Spinal cord (tissue), 10 donors: ENCODE measurements around the gene GRHL1. TPM values are rescaled to one million over a fixed set of nuclear protein-coding genes. Genes with fewer than 3 reads are reported as not detected.

ENCODE experiments used
- DNase-seq, 6 donors: peaks; one replicate each; pipeline versions ENCODE4 v3.0.0 to v3.0.0-alpha.2; 2013 to 2015; ENCODE audit warnings: low spot score in 6 of 6, low read depth in 4 of 6
- H3K27ac ChIP-seq: one replicate; pipeline ENCODE4 v1.5.1; 2013; ENCODE audit warnings: low read depth, low read length, control low read depth
- H3K27me3 ChIP-seq: one replicate; pipeline ENCODE4 v1.6.1; 2013; ENCODE audit warnings: low read length; ENCODE audit not compliant: control insufficient read depth, insufficient read depth
- H3K36me3 ChIP-seq: one replicate; pipeline ENCODE4 v1.6.1; 2013; ENCODE audit warnings: low read length; ENCODE audit not compliant: control insufficient read depth, insufficient read depth
- H3K4me1 ChIP-seq: one replicate; pipeline ENCODE4 v1.6.1; 2013; ENCODE audit warnings: low read length; ENCODE audit not compliant: control insufficient read depth, insufficient read depth
- H3K4me3 ChIP-seq: one replicate; pipeline ENCODE4 v1.5.1; 2013; ENCODE audit warnings: low read depth, low read length, control low read depth
- H3K9me3 ChIP-seq: one replicate; pipeline ENCODE4 v1.6.1; 2013; ENCODE audit warnings: low read length; ENCODE audit not compliant: control insufficient read depth, insufficient read depth
- WGBS: methylation state at CpG from one replicate; pipeline ENCODE4 v1.1.5; 2013; ENCODE audit warnings: missing lambda C conversion rate; ENCODE audit not compliant: insufficient coverage; 5-methylcytosine and 5-hydroxymethylcytosine counted together
- polyA plus RNA-seq, 2 donors: library from polyadenylated mRNA; unstranded; fragments of 120-200 nt; gene quantifications; one replicate each; pipeline ENCODE4 v1.2.1, GENCODE V29; 2013; ENCODE audit not compliant: insufficient read length in 2 of 2
- total RNA-seq, 2 donors: library from RNA; depleted of rRNA in 1 of 2; stranded (reverse); fragments of 120-200 nt in 1 of 2; fragments of >200 nt in 1 of 2; gene quantifications; one replicate each; pipeline versions ENCODE4 v1.2.3 to v1.2.4, GENCODE V29; 2013 to 2014
- donor health status: healthy.

Gene GRHL1
- total and polyA plus RNA-seq, 4 donors = 10.1 to 25.8 (median 12.4) TPM

DNA sequence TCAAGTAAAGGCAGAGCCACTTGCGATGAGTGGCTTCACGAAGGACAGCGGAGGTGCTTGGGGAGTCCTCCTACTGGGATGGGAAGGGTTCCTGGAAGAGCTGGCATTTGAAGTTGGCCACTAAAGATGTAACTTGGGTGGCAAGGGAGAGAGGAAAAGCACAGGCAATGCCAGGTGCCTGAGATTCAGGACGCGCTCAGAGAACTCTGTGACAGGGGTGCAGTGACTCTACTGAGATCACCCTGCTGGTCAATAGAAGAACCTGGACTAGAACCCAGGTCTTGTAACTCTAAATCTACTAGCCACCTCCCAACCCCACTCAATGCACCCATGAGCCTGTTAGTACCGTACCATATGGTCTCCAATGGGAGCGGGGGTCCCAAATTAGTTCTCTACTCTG is 5.4 kb upstream of the GRHL1 start:
- Histone ChIP-seq H3K27me3 (no peaks in the 10 kb centered on the region), H3K9me3 (no peaks in the 10 kb centered on the region), H3K27ac (no peak overlapping the region), H3K36me3 (no peaks in the 10 kb centered on the region), H3K4me3 (no peak overlapping the region), H3K4me1 (peaks cover 6% of the 10 kb centered on the region)
- no peak for DNase-seq
- WGBS = 82% methylated on average over 7 of the region's 7 CpGs

DNA sequence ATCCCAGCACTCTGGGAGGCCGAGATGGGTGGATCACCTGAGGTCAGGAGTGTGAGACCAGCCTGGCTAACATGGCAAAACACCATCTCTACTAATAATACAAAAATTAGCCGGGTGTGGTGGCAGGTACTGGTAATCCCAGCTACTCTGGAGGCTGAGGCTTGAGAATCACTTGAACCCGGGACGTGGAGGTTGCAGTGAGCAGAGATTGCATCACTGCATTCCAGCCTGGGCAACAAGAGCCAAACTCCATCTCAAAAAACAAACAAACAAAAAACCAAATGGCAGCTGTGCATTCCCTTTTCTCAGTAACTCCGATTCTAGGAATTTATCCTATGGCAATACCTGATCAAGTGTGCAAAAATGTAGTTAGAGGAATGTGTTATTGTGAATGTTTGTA is 4.7 kb upstream of the GRHL1 start:
- no peaks in the 10 kb centered on the region for H3K9me3 ChIP-seq
- no peak overlapping the region for H3K27ac ChIP-seq
- H3K4me1 ChIP-seq = peaks cover 6% of the 10 kb centered on the region
- WGBS = 86% methylated on average over 4 of the region's 5 CpGs
- DNase-seq = no peak
- H3K36me3 ChIP-seq = no peaks in the 10 kb centered on the region
- no peak overlapping the region for H3K4me3 ChIP-seq
- no peaks in the 10 kb centered on the region for H3K27me3 ChIP-seq

- Histone ChIP-seq H3K4me3 (no peak overlapping the region), H3K9me3 (no peaks in the 10 kb centered on the region), H3K27ac (no peak overlapping the region), H3K27me3 (peaks cover 3% of the 10 kb centered on the region), H3K36me3 (no peaks in the 10 kb centered on the region), H3K4me1 (peaks cover 6% of the 10 kb centered on the region)
- WGBS = 94% methylated on average over 5 of the region's 6 CpGs
- no peak for DNase-seq
Measured at GRCh38 chr2:9948721-9949120, 2.8 kb upstream of the GRHL1 start.

DNA sequence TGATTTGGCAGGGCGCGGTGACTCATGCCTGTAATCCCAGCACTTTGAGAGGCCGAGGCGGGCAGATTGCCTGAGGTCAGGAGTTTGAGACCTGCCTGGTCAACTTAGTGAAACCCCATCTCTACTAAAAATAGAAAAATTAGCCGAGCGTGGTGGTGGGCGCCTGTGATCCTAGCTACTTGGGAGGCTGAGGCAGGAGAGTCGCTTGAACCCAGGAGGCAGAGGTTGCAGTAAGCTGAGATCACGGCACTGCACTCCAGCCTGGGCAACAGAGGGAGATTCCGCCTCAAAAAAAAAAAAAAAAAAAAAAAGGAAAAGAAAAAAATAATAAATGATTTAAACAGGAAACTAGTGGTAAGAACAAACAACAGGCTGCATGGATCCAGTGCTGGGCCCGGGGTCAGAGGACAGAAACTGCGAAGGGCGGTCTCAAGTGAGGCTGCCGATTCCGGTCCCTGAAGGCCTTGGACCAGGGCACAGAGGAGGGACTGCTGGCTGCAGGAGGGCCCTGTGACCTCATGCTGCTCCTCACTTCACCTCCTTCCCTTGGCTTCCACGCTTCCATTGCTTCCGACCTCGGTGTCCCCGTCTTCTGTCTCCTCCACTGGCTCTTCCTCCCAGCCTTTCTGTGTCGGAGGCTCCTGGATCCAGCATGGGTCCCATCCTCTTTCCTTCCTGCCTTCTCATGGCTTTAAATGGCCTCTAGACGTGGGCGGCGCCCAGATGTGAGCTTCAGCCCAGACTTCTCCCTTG is 2.1 kb upstream of the GRHL1 start:
- Histone ChIP-seq H3K4me1 (peaks cover 6% of the 10 kb centered on the region), H3K27ac (no peak overlapping the region), H3K36me3 (no peaks in the 10 kb centered on the region), H3K27me3 (peaks cover 3% of the 10 kb centered on the region), H3K9me3 (no peaks in the 10 kb centered on the region), H3K4me3 (no peak overlapping the region)
- WGBS = 97% methylated on average over 13 of the region's 23 CpGs
- no peak for DNase-seq

GRCh38 chr2:9949992-9950520 is 1.4 kb upstream of the GRHL1 start:
- no peak overlapping the region for H3K27ac ChIP-seq
- peak overlapping the region; percentile 45 for H3K4me3 ChIP-seq
- H3K36me3 ChIP-seq = no peaks in the 10 kb centered on the region
- H3K27me3 ChIP-seq = peaks cover 3% of the 10 kb centered on the region
- H3K9me3 ChIP-seq = no peaks in the 10 kb centered on the region
- DNase-seq = no peak
- 86% methylated on average over 13 of the region's 14 CpGs for WGBS
- peaks cover 6% of the 10 kb centered on the region for H3K4me1 ChIP-seq

DNA sequence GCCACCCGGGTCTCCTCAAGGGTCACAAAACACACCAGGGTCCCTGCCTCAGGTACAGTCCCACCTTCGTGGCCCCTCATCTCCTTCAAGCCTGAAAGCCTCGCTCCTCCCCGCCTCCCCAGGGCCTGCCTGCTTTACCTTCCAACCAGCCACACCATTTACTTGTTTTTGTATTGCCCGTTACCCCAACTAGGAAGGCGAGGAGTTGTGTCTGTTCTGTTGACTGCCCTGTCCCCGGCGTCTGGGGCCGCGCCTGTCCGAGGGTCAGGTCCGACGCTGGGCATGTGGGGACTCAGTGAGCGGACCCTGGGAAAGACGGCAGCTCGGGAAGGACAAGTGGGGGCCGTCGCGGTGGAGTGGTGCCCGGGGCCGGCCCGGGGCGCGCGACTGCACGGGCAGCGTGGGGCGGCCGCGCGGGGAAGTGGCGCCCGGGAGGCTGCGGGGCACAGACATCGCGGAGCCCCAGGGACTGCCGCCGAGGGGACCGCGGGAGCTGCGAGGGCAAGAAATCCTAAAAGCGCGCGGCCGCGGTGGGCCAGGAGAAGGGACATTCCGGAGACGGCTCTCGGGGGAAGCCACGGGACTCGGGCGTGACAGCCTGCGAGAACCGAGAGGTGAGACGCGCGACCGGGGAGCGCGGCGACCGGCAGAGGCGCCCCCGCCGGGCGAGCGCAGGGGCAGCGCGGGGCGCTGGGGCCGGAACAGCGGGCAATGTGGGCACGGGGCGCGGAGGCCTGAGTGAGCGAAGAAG is 797 bp upstream of the GRHL1 start:
- H3K27ac ChIP-seq = peak overlapping the region; percentile 61
- WGBS = 3% methylated on average over 76 of the region's 76 CpGs
- peaks cover 3% of the 10 kb centered on the region for H3K27me3 ChIP-seq
- peaks cover 6% of the 10 kb centered on the region for H3K4me1 ChIP-seq
- H3K4me3 ChIP-seq = peak overlapping the region; percentile 45
- no peaks in the 10 kb centered on the region for H3K9me3 ChIP-seq
- H3K36me3 ChIP-seq = no peaks in the 10 kb centered on the region
- peak in 3 of 6 donors; percentile 21 to 68 (median 26) for DNase-seq

DNA sequence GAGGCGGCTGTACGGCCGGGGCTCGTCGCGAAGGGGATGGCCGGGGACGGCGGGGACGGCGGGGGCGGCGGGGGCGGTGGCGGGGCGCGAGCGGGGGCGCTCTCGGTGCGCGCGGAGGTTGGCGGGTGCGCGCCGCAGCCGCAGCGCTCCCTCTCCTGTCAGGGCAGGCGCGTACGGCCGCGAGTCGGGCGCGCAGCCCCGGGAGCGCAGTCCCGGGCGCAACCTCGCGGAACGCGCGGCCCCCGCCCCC is 296 bp upstream of the GRHL1 start:
- Histone ChIP-seq H3K4me3 (peak overlapping the region; percentile 45), H3K27ac (peak overlapping the region; percentile 61)
- DNase-seq = no peak

DNA sequence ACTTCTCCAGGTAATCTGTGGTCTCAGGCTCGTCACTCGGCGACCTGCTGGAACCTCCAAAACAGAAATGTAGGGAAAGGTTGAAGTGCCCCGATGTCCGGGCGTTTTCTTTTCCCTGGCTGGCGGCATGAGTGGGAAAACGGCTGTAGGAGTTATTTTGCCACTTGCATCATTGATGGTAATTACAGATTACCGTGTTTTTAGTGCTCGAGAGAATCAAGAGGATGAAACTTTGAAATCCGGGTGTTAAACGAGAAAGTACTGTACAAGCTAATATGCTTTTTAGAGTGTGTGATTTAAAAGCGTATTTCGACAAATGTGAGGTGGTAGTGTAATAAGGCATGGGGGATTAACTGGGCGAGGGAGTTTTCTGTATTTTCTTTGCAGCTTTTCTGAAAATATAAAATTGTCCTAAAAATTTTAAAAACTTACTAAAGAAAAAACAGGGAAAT is 819 bp downstream of the GRHL1 start:
- peak overlapping the region; percentile 57 for H3K4me3 ChIP-seq
- H3K27ac ChIP-seq = no peak overlapping the region
- DNase-seq = no peak
- H3K9me3 ChIP-seq = no peaks in the 10 kb centered on the region
- H3K4me1 ChIP-seq = peaks cover 6% of the 10 kb centered on the region
- no peaks in the 10 kb centered on the region for H3K36me3 ChIP-seq
- H3K27me3 ChIP-seq = peaks cover 3% of the 10 kb centered on the region
- 0% methylated on average over 9 of the region's 15 CpGs for WGBS

More for the DNA sequence above, 296 bp upstream of the GRHL1 start:
- Histone ChIP-seq H3K36me3 (no peaks in the 10 kb centered on the region), H3K9me3 (no peaks in the 10 kb centered on the region), H3K27me3 (peaks cover 3% of the 10 kb centered on the region), H3K4me1 (peaks cover 6% of the 10 kb centered on the region)
- WGBS = 0% methylated on average over 44 of the region's 47 CpGs

- H3K4me3 ChIP-seq = peak overlapping the region; percentile 57
- 90% methylated on average over 5 of the region's 8 CpGs for WGBS
- H3K9me3 ChIP-seq = no peaks in the 10 kb centered on the region
- no peak for DNase-seq
- H3K36me3 ChIP-seq = no peaks in the 10 kb centered on the region
- H3K27ac ChIP-seq = no peak overlapping the region
- peaks cover 3% of the 10 kb centered on the region for H3K27me3 ChIP-seq
- H3K4me1 ChIP-seq = peaks cover 6% of the 10 kb centered on the region
Measured at GRCh38 chr2:9952856-9953503, 1.5 kb downstream of the GRHL1 start.
